SK-N-SH treated with all-trans-retinoic acid at 6 μM for 48 hours (cell line): ENCODE results near the gene SLC30A1.

ENCODE experiments used
- ATAC-seq: fragments of 200-7000 bp; cut with Tn5 transposase; 3 replicates; pipeline ENCODE4 v1.9.1; 2020; ENCODE audit warnings: mild to moderate bottlenecking, moderate library complexity
- ARNTL ChIP-seq: fragments of 450-650 bp; formaldehyde crosslinking; IDR thresholded peaks from 2 replicates; pipeline ENCODE4 v1.5.0; 2020; ENCODE audit warnings: low read depth, mild to moderate bottlenecking, moderate library complexity, borderline replicate concordance
- BACH2 ChIP-seq: fragments of 250-450 bp; sonication (Bioruptor Pico); IDR thresholded peaks from 2 replicates; pipeline ENCODE4 v1.9.0; 2021; ENCODE audit warnings: mild to moderate bottlenecking, borderline replicate concordance
- CREB5 ChIP-seq: fragments of 250-450 bp; sonication (Bioruptor Pico); IDR thresholded peaks from 2 replicates; pipeline ENCODE4 v1.5.1; 2020; ENCODE audit warnings: low read depth, mild to moderate bottlenecking, moderate library complexity
- ESRRG ChIP-seq: fragments of 250-450 bp; sonication (Bioruptor Pico); IDR thresholded peaks from 2 replicates; pipeline ENCODE4 v1.6.1; 2021; ENCODE audit warnings: mild to moderate bottlenecking
- OSR1 ChIP-seq: fragments of 250-450 bp; sonication (Bioruptor Pico); IDR thresholded peaks from 2 replicates; pipeline ENCODE4 v1.8.0; 2022; ENCODE audit warnings: moderate library complexity, mild to moderate bottlenecking, inconsistent platforms
- PATZ1 ChIP-seq: fragments of 250-450 bp; sonication (Bioruptor Pico); IDR thresholded peaks from 2 replicates; pipeline ENCODE4 v1.8.0; 2020; ENCODE audit warnings: mild to moderate bottlenecking, moderate library complexity, borderline replicate concordance
- POU6F1 ChIP-seq: fragments of 250-450 bp; sonication (Bioruptor Pico); IDR thresholded peaks from 2 replicates; pipeline ENCODE4 v1.8.0; 2021; ENCODE audit warnings: low read depth, mild to moderate bottlenecking, moderate library complexity, borderline replicate concordance
- PPARA ChIP-seq: fragments of 250-450 bp; sonication (Bioruptor Pico); IDR thresholded peaks from 2 replicates; pipeline ENCODE4 v1.5.0; 2020; ENCODE audit warnings: mild to moderate bottlenecking, borderline replicate concordance
- RARB ChIP-seq: fragments of 250-450 bp; sonication (Bioruptor Pico); IDR thresholded peaks from 2 replicates; pipeline ENCODE4 v1.8.0; 2021; ENCODE audit warnings: mild to moderate bottlenecking, moderate library complexity
- TSHZ2 ChIP-seq: fragments of 250-450 bp; sonication (Bioruptor Pico); IDR thresholded peaks from 2 replicates; pipeline ENCODE4 v1.5.0; 2020; ENCODE audit warnings: mild to moderate bottlenecking, moderate library complexity
- ZC3H10 ChIP-seq: fragments of 250-450 bp; sonication (Bioruptor Pico); IDR thresholded peaks from 2 replicates; pipeline ENCODE4 v1.5.1; 2021; ENCODE audit warnings: mild to moderate bottlenecking, moderate library complexity
- ZFP3 ChIP-seq: fragments of 250-450 bp; sonication (Bioruptor Pico); IDR thresholded peaks from 2 replicates; pipeline ENCODE4 v1.5.0; 2020; ENCODE audit warnings: mild to moderate bottlenecking, moderate library complexity
- ZFP30 ChIP-seq: fragments of 450-650 bp; formaldehyde crosslinking; IDR thresholded peaks from 2 replicates; pipeline ENCODE4 v1.5.0; 2022; ENCODE audit warnings: mild to moderate bottlenecking, moderate library complexity
- ZNF70 ChIP-seq: fragments of 450-650 bp; formaldehyde crosslinking; IDR thresholded peaks from 2 replicates; pipeline ENCODE4 v1.5.0; 2020; ENCODE audit warnings: mild to moderate bottlenecking, moderate library complexity
- ZNF8 ChIP-seq: fragments of 450-650 bp; formaldehyde crosslinking; IDR thresholded peaks from 2 replicates; pipeline ENCODE4 v1.5.0; 2020; ENCODE audit warnings: mild to moderate bottlenecking, moderate library complexity

SLC30A1 gene

GRCh38 chr1:211526101-211526500 is 52.9 kb downstream of the SLC30A1 start:
- TF ChIP-seq ZNF70 (CRISPR knock-in tag): no peak
- no peak for TF ChIP-seq ZC3H10 (CRISPR knock-in tag)
- no peak for TF ChIP-seq ZFP3 (CRISPR knock-in tag)
- no peak for TF ChIP-seq PATZ1 (CRISPR knock-in tag)
- no peak for TF ChIP-seq ARNTL (CRISPR knock-in tag)
- TF ChIP-seq CREB5 (CRISPR knock-in tag): no peak
- no peak for TF ChIP-seq ZFP30 (CRISPR knock-in tag)
- TF ChIP-seq OSR1 (CRISPR knock-in tag): no peak
- TF ChIP-seq POU6F1 (CRISPR knock-in tag): no peak
- TF ChIP-seq, all 23 proteins: peak for 0
- ATAC-seq: no peak

- ATAC-seq: no peak
- no peak for TF ChIP-seq PATZ1 (CRISPR knock-in tag)
- no peak for TF ChIP-seq ARNTL (CRISPR knock-in tag)
These were observed 53.8 kb downstream of the SLC30A1 start for GRCh38 chr1:211525101-211525676.

GRCh38 chr1:211524521-211524920 is 54.4 kb downstream of the SLC30A1 start:
- TF ChIP-seq PPARA (CRISPR knock-in tag) (no peak), RARB (CRISPR knock-in tag) (no peak)
- ATAC-seq: no peak

- no peak for ATAC-seq
These were observed 56.2 kb downstream of the SLC30A1 start for GRCh38 chr1:211522804-211523203.

More at GRCh38 chr1:211522804-211523203, 56.2 kb downstream of the SLC30A1 start:
- TF ChIP-seq PPARA (CRISPR knock-in tag): no peak
- TF ChIP-seq ZFP3 (CRISPR knock-in tag): no peak
- TF ChIP-seq ZFP30 (CRISPR knock-in tag): no peak
- TF ChIP-seq TSHZ2 (CRISPR knock-in tag): no peak
- TF ChIP-seq ZNF8 (CRISPR knock-in tag): no peak
- TF ChIP-seq ESRRG (CRISPR knock-in tag): no peak
- no peak for TF ChIP-seq BACH2 (CRISPR knock-in tag)
